Cardiac septum (tissue), 1 donor: Measurements from ENCODE around the gene DGKQ. TPM values are rescaled to one million over a fixed set of nuclear protein-coding genes. Genes with fewer than 3 reads are reported as not detected.
A peak's percentile ranks its signal among the peaks of the same experiment; 100 is the strongest.
"Not testable (repeated sequence)": the region's sequence is repeated elsewhere in the genome, so short reads cannot be mapped to it uniquely, and the experiment has no call there.

Experiments used
- DNase-seq: peaks from one replicate; pipeline ENCODE4 v3.0.0-alpha.2; 2020; ENCODE audit warnings: low spot score
- intact Hi-C: fragments of 100-400 bp; cut with DNase I; formaldehyde crosslinking; loops from one replicate; pipeline ENCODE4 v1.14.0; 2022
- total RNA-seq: library from RNA; stranded (reverse); fragmentation: NEBNext Ultra II Directional; extraction: Animal tissue kit (Norgen Biotek cat#: 25700); gene quantifications from one replicate; pipeline ENCODE4 v1.2.1, GENCODE V29; 2021
- donor health status: DM: no; HTN: no; CAD: no.

Gene DGKQ
- total RNA-seq, 1 donor from 2014 or later, result 5.2 TPM

DNA sequence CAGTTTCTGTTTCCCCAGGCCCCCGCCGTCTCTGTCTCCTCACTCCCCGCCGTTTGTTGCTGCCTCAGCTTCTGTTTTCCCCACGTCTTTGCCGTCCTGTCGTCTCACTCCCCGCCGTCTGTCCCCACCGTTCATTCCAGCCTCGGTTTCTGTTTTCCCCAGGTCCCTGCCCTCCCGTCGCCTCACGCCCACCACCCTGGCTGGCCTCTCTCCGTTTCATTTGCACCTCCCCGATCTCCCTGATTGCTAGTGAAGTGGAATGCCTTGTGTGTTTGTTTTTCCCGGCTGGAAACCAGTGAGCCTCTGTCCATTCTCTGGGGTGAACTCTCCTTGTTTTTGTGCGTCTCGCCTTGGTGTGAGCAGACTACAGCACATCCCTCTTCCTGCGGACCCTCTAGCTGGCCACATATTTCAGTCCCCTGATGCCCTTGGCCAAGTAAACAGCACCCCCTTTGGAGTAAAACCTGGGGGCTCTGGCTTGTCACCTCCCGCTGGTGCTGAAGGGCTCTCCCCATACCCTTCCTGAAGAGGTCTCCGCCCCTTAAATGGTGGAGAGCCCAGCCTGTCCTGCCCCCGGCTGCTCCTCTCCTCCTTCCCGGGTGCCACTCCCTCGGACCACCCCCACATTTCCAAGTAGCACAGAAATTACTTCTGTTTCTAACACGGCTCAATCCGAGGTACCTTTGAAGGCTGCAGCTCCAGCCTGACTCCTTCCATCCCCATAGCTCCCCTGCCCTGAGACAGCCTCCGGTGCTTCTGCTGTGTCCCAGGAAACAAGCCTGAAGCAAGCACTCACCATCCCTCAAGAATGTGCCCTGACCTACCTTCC, 27.9 kb downstream of the DGKQ start:
- DNase-seq, result no peak
- intact Hi-C loops, result no loop called here

DNA sequence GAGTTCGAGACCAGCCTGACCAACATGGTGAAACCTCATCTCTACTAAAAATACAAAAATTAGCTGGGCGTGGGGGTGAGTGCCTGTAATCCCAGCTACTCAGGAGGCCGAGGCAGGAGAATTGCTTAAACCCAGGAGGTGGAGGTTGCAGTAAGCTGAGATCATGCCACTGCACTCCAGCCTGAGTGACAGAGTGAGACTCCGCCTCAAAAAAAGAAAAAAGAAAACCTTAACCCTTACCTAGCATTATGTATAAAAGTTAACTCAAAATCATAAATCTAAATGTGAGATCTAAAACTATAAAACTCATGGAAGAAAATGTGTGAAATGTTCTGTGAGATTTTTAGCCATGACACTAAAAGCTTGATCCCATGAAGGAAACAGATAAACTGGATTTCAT, 33.9 kb downstream of the DGKQ start:
- intact Hi-C loops, result loop anchor here (10.0 kb wide), 1 partner anchor 355 kb away; no protein-coding TSS in a partner anchor
- not testable (repeated sequence) for DNase-seq

DNA sequence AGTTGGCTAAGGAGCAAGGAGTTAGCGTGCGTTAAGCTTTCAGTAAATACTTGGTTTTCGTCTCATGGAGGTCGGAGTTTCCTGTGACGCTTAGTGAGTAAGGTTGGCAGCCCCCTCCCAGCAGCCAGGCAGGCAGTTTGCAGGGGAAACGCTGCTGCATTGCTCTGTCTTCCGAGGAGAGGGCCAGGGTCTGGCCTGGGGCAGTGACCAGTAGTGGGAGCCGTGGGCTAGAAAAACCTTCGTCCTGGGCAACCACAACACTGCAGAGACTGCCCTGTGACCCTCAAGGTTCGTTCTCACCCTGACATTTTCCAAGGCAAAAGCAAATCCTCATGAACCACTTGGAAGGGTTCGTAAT, 40.7 kb downstream of the DGKQ start:
- DNase-seq, result no peak
- intact Hi-C loops, result loop anchor here (2.0 to 10.0 kb wide), 4 partner anchors 40 to 362 kb away; partner anchors contain the start of genes DGKQ and IDUA

DNA sequence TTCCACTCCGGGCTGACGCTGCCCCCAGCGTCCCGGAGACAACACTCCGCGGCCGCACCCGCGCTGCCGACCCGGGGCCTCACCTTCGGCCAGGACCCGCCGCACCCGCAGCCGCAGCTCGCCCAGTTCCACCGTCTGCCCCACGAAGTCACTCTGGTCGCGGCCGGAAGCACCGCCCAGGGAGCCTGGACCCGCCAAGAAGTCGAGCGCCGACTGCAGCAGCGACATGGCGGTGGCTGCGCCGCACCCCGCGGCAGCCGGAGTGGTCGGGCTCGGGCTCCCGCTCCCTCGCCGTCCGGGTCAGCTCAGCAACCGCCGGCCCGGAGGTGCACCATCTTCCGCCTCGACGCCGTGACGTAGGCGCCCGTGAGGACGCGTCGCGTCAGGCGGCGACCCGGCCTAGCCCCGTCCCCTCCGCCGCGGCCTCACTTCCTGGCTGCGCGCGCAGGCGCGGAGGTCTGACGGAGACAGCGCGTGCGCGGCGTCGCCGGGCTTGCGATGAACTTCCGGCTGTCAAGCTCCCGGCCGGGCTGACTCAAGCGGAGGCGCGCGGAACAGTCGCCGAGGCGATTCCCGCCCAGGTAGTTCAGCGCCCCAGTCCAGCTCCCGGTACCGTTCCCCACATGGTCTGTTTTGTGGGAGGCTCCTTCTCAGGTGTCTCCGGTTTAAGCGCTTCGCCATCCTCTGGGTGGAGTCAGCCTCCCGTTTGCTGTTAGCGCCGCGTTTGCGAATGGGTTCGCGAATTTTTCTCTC, 41.2 kb downstream of the DGKQ start, which contains the start of the genes GAK and TMEM175:
Gene GAK (minus strand): TSS at position 357 of the 753 bp plus-strand sequence. CDS start 129 bp downstream, at position 228.
Gene TMEM175 (plus strand): TSS at position 501 of the 753 bp plus-strand sequence. CDS start 15,280 bp downstream, outside the sequence.
- DNase-seq, result peak; percentile 97
- intact Hi-C loops, result loop anchor here (2.0 to 10.0 kb wide), 4 partner anchors 40 to 363 kb away; partner anchors contain the start of genes DGKQ and IDUA

DNA sequence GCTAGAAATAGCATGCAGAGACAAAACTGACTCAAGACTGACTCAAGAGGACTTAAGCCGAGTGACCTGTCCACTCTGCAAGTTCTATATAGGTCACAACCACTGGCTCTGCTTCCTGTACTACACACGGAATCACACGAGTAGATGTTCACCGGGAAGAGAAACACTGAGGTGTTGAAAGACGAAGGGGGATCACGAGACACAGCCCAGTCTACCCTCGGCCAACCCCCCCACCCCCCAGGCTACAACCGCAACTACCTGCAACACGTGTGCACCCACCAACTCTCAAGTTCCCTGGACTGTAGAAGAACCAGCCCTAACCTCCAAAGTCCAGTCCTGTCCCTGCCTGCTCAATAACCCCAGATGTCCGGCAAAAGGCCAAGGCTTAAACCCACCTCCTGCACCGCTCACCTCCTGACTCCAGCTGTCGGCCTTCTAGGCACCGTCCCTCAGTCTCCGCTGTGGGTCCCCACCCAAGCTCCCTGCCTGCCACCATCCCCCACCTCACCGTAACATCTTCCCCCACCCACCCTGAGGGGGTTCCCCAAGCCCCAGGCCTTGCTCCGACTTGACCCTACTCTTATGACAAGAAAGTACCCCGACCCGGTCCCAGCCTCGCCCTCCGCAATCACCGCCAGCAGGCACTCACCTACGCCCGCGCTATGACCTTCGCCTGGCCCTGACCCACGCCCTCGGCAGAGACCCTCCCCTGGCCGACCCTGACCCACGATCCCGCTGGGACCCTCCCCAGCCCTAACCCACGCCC, 42.0 kb downstream of the DGKQ start:
- intact Hi-C loops, result loop anchor here (5.0 to 10.0 kb wide), 3 partner anchors 41 to 363 kb away; partner anchors contain the start of gene DGKQ
- DNase-seq, result peak; percentile 66

DNA sequence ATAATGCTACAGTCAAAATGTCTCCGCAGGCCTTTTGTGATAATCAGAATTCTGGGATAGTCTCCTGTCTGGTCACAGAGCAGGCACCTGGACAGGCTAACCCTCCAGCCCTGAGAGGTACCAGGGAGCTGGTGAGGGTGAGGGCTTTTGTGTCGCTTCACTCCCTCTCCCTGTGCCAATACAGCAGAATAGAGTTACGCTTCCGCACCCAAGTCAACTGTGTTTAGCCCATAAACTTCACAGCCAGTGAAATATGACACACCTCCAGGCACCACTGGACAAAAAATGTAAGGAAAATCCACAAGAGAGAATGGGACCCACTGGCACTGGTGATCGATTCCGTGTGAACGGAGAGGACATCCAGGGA, 42.6 kb downstream of the DGKQ start:
- intact Hi-C loops, result loop anchor here (5.0 to 10.0 kb wide), 3 partner anchors 41 to 364 kb away; partner anchors contain the start of gene DGKQ
- DNase-seq, result peak; percentile 33

DNA sequence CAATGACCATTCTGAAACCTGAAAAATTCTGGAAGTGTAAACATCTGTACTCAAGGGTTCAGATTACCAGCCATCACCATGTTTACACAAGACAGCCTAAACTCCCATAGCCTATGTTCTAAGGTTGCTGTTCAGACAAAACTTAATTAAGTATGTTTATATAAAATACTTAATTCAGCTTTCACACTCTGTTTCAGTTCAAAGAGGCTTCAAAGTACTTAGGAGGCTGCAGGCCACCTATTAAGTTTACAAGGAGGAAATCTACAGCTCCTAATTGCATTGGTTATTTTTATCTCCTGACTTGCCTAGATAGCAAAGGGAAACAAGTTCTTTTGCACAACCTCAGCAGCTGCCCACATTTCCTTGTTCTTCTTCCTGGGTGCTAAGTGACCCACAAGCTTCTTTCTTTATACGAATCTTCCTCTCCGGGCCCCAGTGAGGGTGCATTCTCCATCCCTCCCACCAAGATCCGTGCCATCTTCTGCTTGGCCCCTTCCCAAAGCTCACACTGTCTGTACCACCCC, 43.3 kb downstream of the DGKQ start:
- intact Hi-C loops, result loop anchor here (5.0 to 10.0 kb wide), 3 partner anchors 42 to 365 kb away; partner anchors contain the start of gene DGKQ
- peak; percentile 55 for DNase-seq

DNA sequence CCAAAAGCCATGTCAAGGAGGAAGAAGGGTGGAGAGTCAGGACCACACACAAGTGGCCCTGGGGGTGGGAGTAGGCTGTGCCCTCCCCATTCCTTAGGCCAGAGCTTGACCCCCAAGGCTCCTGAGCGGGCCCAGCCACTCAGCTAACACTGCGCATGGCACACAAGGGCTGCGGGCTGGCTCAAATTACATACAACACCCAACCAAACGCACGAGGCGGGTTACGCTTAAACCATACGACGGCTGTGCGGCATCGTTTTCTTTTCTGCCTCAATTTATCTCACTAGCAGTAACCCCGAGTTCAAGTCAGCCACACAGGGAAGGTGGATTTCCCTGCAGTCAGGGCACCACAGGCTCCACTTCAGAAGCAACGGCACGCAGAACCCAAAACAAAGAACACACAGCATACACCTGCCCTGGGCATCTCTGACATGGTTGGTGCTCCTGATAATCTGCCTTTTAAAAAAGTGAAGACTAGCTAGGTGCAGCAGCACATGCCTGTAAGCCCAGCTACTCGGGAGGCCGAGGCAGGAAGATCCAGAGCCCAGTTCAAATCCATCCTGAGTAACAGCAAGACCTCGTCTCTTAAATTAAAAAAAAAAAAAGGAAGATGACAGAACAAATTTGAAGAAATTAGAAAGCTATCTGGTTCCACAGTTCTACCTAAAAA, 44.1 kb downstream of the DGKQ start:
- DNase-seq, result no peak
- intact Hi-C loops, result no loop called here

DNA sequence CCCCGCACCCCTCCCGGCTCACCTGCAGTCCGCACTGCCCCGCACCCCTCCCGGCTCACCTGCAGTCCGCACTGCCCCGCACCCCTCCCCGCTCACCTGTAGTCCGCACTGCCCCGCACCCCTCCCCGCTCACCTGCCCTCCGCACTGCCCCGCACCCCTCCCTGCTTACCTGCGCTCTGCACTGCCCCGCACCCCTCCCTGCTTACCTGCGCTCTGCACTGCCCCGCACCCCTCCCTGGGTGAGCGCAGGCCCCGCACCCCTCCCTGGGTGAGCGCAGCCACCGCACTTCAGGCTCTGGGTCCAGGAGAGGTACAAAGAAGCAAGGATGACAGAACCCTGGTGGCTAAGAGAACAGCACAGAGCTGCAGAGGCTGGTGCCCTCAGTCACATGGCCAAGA, 45.8 kb downstream of the DGKQ start:
- DNase-seq, intact Hi-C loops: not testable (repeated sequence)

DNA sequence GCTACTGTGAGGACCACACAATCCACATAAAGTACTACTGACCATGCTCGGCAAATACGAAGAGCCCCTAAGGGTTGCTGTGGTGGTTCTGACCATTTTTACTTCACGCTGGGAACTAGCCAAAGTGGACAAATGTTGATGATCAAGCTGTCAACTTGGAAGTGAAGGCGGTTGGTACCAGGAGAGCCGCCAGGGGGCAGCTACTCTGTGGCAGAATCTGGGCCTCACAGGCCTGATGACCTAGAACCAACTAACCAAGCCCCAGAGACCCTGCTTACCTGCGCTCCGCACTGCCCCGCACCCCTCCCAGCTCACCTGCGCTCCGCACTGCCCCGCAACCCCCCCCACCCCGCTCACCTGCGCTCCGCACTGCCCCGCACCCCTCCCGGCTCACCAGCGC, 46.8 kb downstream of the DGKQ start:
- intact Hi-C loops, result no loop called here
- DNase-seq, result no peak

DNA sequence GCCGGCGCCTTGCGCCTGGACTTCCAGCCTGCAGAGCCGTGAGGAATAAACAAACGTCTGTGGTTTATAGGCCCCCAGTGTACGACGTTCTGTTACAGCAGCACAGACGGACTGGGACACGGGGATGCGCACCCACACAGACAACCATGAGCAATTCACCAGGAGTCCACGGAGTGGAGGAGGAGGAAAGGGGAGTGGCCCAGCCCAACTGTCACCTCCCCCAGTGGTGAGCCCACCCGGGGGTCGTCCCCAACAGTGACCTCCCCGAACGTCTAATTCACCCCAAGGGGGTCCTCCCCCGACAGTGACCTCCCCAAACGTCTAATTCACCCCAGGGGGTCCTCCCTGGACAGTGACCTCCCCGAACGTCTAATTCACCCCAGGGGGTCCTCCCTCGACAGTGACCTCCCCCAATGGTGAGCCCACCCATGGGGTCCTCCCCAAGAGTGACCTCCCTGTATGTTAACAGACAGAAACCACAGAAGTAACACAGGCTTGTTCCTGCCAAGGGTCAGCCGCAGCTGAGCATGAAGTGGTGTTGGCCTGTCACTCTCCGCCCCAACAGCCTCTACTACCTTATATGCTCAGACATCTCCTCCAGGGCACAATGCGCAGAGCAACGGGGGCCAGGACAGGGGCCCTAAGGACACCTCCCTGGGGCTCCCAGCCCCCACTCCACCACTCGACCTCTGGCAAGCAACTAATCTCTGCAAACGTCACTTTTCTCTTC, 47.4 kb downstream of the DGKQ start:
- intact Hi-C loops, result no loop called here
- DNase-seq, result no peak

DNA sequence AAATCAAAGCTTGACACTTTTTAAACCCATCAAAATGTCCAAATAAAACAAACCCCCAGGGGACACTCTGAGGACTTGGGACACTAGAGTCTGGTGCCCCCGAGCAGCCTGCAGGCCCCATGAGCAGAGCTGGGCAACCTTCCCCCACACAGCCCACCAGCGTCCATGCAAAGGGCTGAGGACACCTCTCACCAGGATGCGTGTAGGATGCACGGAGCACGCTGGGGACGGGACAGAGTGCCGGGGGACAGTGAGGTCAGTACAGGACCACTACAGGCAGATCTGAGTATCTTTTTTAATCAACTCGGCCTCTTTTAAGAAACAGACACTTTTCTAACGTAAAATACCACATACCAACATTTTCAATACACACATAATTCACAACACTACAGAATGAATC, 48.2 kb downstream of the DGKQ start:
- DNase-seq, result no peak
- intact Hi-C loops, result no loop called here

DNA sequence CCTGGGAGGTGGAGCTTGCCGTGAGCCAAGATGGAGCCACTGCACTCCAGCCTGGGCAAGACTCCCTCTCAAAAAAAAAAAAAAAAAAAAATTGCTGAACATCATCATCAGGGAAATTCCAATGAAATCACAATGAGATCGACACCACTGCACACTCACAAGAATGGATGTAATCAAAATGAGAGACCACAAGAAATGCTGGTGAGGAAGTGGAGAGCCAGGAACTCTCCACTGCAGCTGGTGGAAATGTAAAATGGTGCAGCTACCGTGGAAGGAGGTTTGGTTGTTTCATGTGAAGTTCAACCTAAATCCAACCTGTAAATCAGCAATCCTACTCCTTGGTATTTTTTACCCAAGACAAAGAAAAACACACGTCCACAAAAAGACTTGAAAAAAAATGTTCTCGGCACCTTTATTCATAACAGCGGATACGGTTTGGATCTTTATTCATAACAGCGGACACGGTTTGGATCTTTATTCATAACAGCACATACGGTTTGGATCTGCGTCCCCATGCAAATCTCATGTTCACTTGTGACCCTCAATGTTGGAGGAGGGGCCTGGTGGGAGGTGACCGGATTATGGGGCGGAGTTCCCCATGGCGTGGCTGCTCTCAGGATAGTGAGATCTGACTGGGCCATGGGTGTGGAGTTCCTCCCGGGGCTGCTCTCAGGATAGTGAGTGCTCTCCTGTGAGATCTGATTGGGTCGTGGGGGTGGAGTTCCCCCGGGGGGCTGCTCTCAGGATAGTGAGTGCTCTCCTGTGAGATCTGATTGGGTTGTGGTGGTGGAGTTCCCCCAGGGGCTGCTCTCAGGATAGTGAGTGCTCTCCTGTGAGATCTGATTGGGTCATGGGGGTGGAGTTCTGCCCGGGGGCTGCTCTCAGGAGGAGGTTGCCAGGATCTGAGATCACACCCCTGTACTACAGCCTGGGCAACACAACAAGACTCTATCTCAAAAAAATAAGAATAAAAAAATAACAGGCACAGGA, 49.0 kb downstream of the DGKQ start:
- DNase-seq, result peak; percentile 35
- intact Hi-C loops, result no loop called here

DNA sequence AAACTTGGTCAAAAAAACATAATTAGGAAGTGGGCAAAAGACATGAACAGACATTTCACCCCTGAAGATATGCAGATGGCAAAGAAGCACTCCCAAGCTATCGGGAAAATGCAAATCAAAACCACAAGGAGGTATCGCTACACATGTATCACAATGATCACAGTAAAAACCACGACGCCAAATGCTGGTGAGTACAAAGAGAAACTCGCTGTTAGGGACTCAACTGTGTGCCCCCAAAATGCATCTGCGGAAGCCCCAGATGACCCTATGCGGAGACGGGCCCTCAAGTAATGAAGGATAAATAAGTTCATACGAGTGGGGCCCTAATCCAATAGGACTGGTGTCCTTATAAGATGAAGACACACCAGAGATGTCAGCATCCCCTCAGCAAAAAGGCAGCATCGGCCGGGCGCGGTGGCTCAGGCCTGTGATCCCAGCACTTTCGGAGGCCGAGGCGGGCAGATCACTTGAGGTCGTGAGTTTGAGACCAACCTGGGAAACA, 51.5 kb downstream of the DGKQ start:
- peak; percentile 36 for DNase-seq
- intact Hi-C loops, result no loop called here

DNA sequence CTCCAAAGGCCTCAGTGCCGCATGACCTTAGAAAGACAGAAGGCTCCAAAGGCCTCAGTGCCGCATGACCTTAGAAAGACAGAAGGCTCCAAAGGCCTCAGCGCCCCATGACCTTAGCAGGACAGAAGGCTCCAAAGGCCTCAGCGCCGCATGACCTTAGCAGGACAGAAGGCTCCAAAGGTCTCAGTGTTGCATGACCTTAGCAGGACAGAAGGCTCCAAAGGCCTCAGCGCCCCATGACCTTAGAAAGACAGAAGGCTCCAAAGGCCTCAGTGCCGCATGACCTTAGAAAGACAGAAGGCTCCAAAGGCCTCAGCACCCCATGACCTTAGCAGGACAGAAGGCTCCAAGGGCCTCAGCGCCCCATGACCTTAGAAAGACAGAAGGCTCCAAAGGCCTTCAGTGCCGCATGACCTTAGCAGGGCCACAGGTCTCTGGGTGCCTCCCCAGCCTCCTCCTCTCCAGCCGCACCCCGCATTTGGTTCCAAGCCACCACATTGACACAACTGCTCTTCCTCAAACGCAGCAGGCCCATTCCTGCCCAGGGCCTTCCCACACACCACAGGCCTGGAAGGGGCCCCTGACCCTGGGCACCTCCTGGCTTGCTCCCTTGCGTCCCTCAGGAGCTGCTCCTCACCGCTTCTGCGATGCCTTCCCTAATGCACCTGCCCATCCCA, 54.2 kb downstream of the DGKQ start:
- intact Hi-C loops, result not testable (repeated sequence)
- DNase-seq, result peak; percentile 70

DNA sequence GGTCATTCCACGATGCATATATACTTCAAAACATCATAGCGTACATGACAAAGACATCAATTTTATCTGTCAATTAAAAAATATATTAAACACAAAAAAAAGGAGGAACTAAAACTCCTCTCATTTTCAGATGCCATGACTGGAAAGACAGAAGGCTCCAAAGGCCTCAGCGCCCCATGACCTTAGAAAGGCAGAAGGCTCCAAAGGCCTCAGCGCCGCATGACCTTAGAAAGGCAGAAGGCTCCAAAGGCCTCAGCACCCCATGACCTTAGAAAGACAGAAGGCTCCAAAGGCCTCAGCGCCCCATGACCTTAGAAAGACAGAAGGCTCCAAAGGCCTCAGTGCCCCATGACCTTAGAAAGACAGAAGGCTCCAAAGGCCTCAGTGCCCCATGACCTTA, 54.8 kb downstream of the DGKQ start:
- DNase-seq, intact Hi-C loops: not testable (repeated sequence)
